Chondrocyte (in vitro differentiated cells): ENCODE measurements around the gene DGKB. TPM values are rescaled to one million over a fixed set of nuclear protein-coding genes. Genes with fewer than 3 reads are reported as not detected.

Experiments used
- DNase-seq: peaks from one replicate; pipeline ENCODE4 v3.0.0; 2021; ENCODE audit warnings: mixed read lengths, low spot score
- H3K27ac Mint-ChIP-seq: one replicate; pipeline ENCODE4 v1.8.0; 2021; ENCODE audit warnings: mild to moderate bottlenecking, moderate library complexity, mixed read lengths; ENCODE audit not compliant: unreplicated experiment
- H3K27me3 Mint-ChIP-seq: 2 replicates; pipeline ENCODE4 v1.8.0; 2021; ENCODE audit warnings: low read depth, mixed read lengths
- H3K36me3 Mint-ChIP-seq: 2 replicates; pipeline ENCODE4 v1.8.0; 2021; ENCODE audit warnings: low read depth, mixed read lengths
- H3K4me1 Mint-ChIP-seq: 2 replicates; pipeline ENCODE4 v1.8.0; 2021; ENCODE audit warnings: low read depth, mild to moderate bottlenecking, mixed read lengths
- H3K4me3 Mint-ChIP-seq: one replicate; pipeline ENCODE4 v1.8.0; 2021; ENCODE audit warnings: mild to moderate bottlenecking, moderate library complexity, mixed read lengths; ENCODE audit not compliant: unreplicated experiment
- H3K9me3 Mint-ChIP-seq: 2 replicates; pipeline ENCODE4 v1.8.0; 2021; ENCODE audit warnings: low read depth, mixed read lengths
- CTCF ChIP-seq: fragments of 200-600 bp; sonication (generic); IDR thresholded peaks from 2 replicates; pipeline ENCODE4 v1.5.0; 2021; ENCODE audit warnings: antibody characterized with exemption, mild to moderate bottlenecking, moderate library complexity
- total RNA-seq: library from RNA; stranded (reverse); gene quantifications from 3 replicates; pipeline ENCODE4 v1.2.1, GENCODE V29; 2021

The DGKB gene
- total RNA-seq, 1 donor from 2014 or later = 0.60 TPM

GRCh38 chr7:14793151-14793550 lies 109.4 kb downstream of the DGKB start:
- Mint-ChIP-seq H3K27ac (no peak overlapping the region), H3K9me3 (no peaks in the 10 kb centered on the region), H3K27me3 (no peaks in the 10 kb centered on the region), H3K4me1 (no peaks in the 10 kb centered on the region), H3K4me3 (no peak overlapping the region), H3K36me3 (no peaks in the 10 kb centered on the region)
- TF ChIP-seq CTCF = no peak
- no peak for DNase-seq

GRCh38 chr7:14787551-14787950 lies 115.0 kb downstream of the DGKB start:
- no peak for DNase-seq
- no peak for TF ChIP-seq CTCF
- H3K27ac Mint-ChIP-seq = no peak overlapping the region
- H3K9me3 Mint-ChIP-seq = no peaks in the 10 kb centered on the region
- H3K36me3 Mint-ChIP-seq = no peaks in the 10 kb centered on the region
- no peak overlapping the region for H3K4me3 Mint-ChIP-seq
- H3K4me1 Mint-ChIP-seq = no peaks in the 10 kb centered on the region
- H3K27me3 Mint-ChIP-seq = no peaks in the 10 kb centered on the region

GRCh38 chr7:14786314-14786895 lies 116.1 kb downstream of the DGKB start:
- peak; percentile 60 for DNase-seq
- Mint-ChIP-seq H3K36me3 (no peaks in the 10 kb centered on the region), H3K4me1 (no peaks in the 10 kb centered on the region), H3K27ac (no peak overlapping the region), H3K9me3 (no peaks in the 10 kb centered on the region), H3K27me3 (no peaks in the 10 kb centered on the region), H3K4me3 (no peak overlapping the region)
- no peak for TF ChIP-seq CTCF

GRCh38 chr7:14777806-14778205 lies 124.7 kb downstream of the DGKB start:
- peaks cover 16% of the 10 kb centered on the region for H3K9me3 Mint-ChIP-seq
- peaks cover 2% of the 10 kb centered on the region for H3K36me3 Mint-ChIP-seq
- no peak for DNase-seq
- H3K4me1 Mint-ChIP-seq = no peaks in the 10 kb centered on the region
- TF ChIP-seq CTCF = no peak
- H3K27ac Mint-ChIP-seq = no peak overlapping the region
- no peaks in the 10 kb centered on the region for H3K27me3 Mint-ChIP-seq
- H3K4me3 Mint-ChIP-seq = no peak overlapping the region

- H3K4me1 Mint-ChIP-seq = no peaks in the 10 kb centered on the region
- no peak for DNase-seq
- TF ChIP-seq CTCF = no peak
Measured at GRCh38 chr7:14776266-14776665, 126.3 kb downstream of the DGKB start.

More at GRCh38 chr7:14776266-14776665, 126.3 kb downstream of the DGKB start:
- no peak overlapping the region for H3K27ac Mint-ChIP-seq
- H3K27me3 Mint-ChIP-seq = no peaks in the 10 kb centered on the region
- peaks cover 2% of the 10 kb centered on the region for H3K36me3 Mint-ChIP-seq
- no peak overlapping the region for H3K4me3 Mint-ChIP-seq
- peaks cover 16% of the 10 kb centered on the region for H3K9me3 Mint-ChIP-seq
